ENCODE results near the gene PALB2.

Gene PALB2

GRCh38 chr16:23670137-23670776, 29.1 kb upstream of the PALB2 start:
- Histone ChIP-seq H4K8ac (ENCODE audit: low read length) (no peak overlapping the region), H4K91ac (ENCODE audit: low read length) (no peak overlapping the region)
- 91% methylated on average over 3 of the region's 4 CpGs for WGBS

GRCh38 chr16:23668873-23669272, 27.8 kb upstream of the PALB2 start:
- H2BK120ac ChIP-seq (ENCODE audit: low read depth, low read length) = no peak overlapping the region
- H3K4me2 ChIP-seq (ENCODE audit: low read length, poor library complexity, severe bottlenecking) = no peak overlapping the region
- peaks cover 31 to 76% of the 10 kb centered on the region in 2 experiments for H3K36me3 ChIP-seq (ENCODE audit: control insufficient read depth in 1 of 2, insufficient read depth in 2 of 2, low read depth in 1 of 2, low read length in 2 of 2)
- no peak overlapping the region for H3K18ac ChIP-seq (ENCODE audit: low read depth in 1 of 2, low read length in 2 of 2)
- no peak overlapping the region for H2AK5ac ChIP-seq (ENCODE audit: low read length, severe bottlenecking)
- H3K9me3 ChIP-seq (ENCODE audit: control insufficient read depth, low read length) = no peaks in the 10 kb centered on the region
- H2BK12ac ChIP-seq (ENCODE audit: low read length in 2 of 2) = no peak overlapping the region
- no peak overlapping the region for H3K27ac ChIP-seq (ENCODE audit: low read length, poor library complexity, severe bottlenecking)
- peaks cover 17% of the 10 kb centered on the region for H3K4me1 ChIP-seq (ENCODE audit: control insufficient read depth, insufficient read depth, low read depth, low read length)
- H3K23ac ChIP-seq (ENCODE audit: low read length in 2 of 2) = no peak overlapping the region
- no peak overlapping the region for H2AFZ ChIP-seq (ENCODE audit: low read depth, low read length)
- DNase-seq = no peak
- H3K9ac ChIP-seq (ENCODE audit: low read length) = no peak overlapping the region
- no peaks in the 10 kb centered on the region for H3K27me3 ChIP-seq (ENCODE audit: control insufficient read depth in 1 of 2, insufficient read depth in 1 of 2, low read length in 2 of 2)
- peaks cover 23% of the 10 kb centered on the region for H3K79me1 ChIP-seq (replicated peaks; ENCODE audit: low read length, poor library complexity, severe bottlenecking)
- no peak overlapping the region for H3K4me3 ChIP-seq (ENCODE audit: insufficient read depth in 1 of 2, low read depth in 1 of 2, low read length in 2 of 2)
- H2BK5ac ChIP-seq (ENCODE audit: low read depth, low read length, poor library complexity, severe bottlenecking) = no peak overlapping the region
- H3K14ac ChIP-seq (ENCODE audit: low read length in 2 of 2) = no peak overlapping the region
- no peak overlapping the region for H4K8ac ChIP-seq (ENCODE audit: low read length)
- no peak overlapping the region for H4K91ac ChIP-seq (ENCODE audit: low read length)
- no peak overlapping the region for H2BK15ac ChIP-seq (ENCODE audit: low read depth, poor library complexity, severe bottlenecking)
- no peak overlapping the region for H3K4ac ChIP-seq (ENCODE audit: low read depth in 1 of 2, low read length in 2 of 2)
- 100% methylated on average over 4 of the region's 4 CpGs for WGBS

More at GRCh38 chr16:23670137-23670776, 29.1 kb upstream of the PALB2 start:
- peaks cover 17% of the 10 kb centered on the region for H3K4me1 ChIP-seq (ENCODE audit: control insufficient read depth, insufficient read depth, low read depth, low read length)
- H2BK15ac ChIP-seq (ENCODE audit: low read depth, poor library complexity, severe bottlenecking) = no peak overlapping the region
- peak overlapping the region; percentile 66 for H2BK5ac ChIP-seq (ENCODE audit: low read depth, low read length, poor library complexity, severe bottlenecking)
- H2BK120ac ChIP-seq (ENCODE audit: low read depth, low read length) = no peak overlapping the region
- H3K4me3 ChIP-seq (ENCODE audit: insufficient read depth in 1 of 2, low read depth in 1 of 2, low read length in 2 of 2) = no peak overlapping the region
- no peak overlapping the region for H2AFZ ChIP-seq (ENCODE audit: low read depth, low read length)
- H3K4me2 ChIP-seq (ENCODE audit: low read length, poor library complexity, severe bottlenecking) = no peak overlapping the region
- peak overlapping the region; percentile 87 for H2AK5ac ChIP-seq (ENCODE audit: low read length, severe bottlenecking)
- peaks cover 26% of the 10 kb centered on the region for H3K79me1 ChIP-seq (replicated peaks; ENCODE audit: low read length, poor library complexity, severe bottlenecking)
- no peaks in the 10 kb centered on the region for H3K9me3 ChIP-seq (ENCODE audit: control insufficient read depth, low read length)
- no peak overlapping the region for H3K14ac ChIP-seq (ENCODE audit: low read length in 2 of 2)
- H3K4ac ChIP-seq (ENCODE audit: low read depth in 1 of 2, low read length in 2 of 2) = no peak overlapping the region
- H3K36me3 ChIP-seq (ENCODE audit: control insufficient read depth in 1 of 2, insufficient read depth in 2 of 2, low read depth in 1 of 2, low read length in 2 of 2) = peaks cover 30 to 76% of the 10 kb centered on the region in 2 experiments
- no peak overlapping the region for H2BK12ac ChIP-seq (ENCODE audit: low read length in 2 of 2)
- peak overlapping the region; percentile 91 for H3K27ac ChIP-seq (ENCODE audit: low read length, poor library complexity, severe bottlenecking)
- peak; percentile 66 for DNase-seq
- no peaks in the 10 kb centered on the region for H3K27me3 ChIP-seq (ENCODE audit: control insufficient read depth in 1 of 2, insufficient read depth in 1 of 2, low read length in 2 of 2)
- H3K23ac ChIP-seq (ENCODE audit: low read length in 2 of 2) = no peak overlapping the region
- peak overlapping the region; percentile 48 for H3K9ac ChIP-seq (ENCODE audit: low read length)
- no peak overlapping the region for H3K18ac ChIP-seq (ENCODE audit: low read depth in 1 of 2, low read length in 2 of 2)

- H3K4me2 ChIP-seq (ENCODE audit: low read length, poor library complexity, severe bottlenecking) = no peak overlapping the region
- no peak overlapping the region for H3K23ac ChIP-seq (ENCODE audit: low read length in 2 of 2)
- H3K27me3 ChIP-seq (ENCODE audit: control insufficient read depth in 1 of 2, insufficient read depth in 1 of 2, low read length in 2 of 2) = no peaks in the 10 kb centered on the region
- no peak overlapping the region for H3K4me3 ChIP-seq (ENCODE audit: insufficient read depth in 1 of 2, low read depth in 1 of 2, low read length in 2 of 2)
- H3K4ac ChIP-seq (ENCODE audit: low read depth in 1 of 2, low read length in 2 of 2) = no peak overlapping the region
- no peak overlapping the region for H3K18ac ChIP-seq (ENCODE audit: low read depth in 1 of 2, low read length in 2 of 2)
- peaks cover 17% of the 10 kb centered on the region for H3K4me1 ChIP-seq (ENCODE audit: control insufficient read depth, insufficient read depth, low read depth, low read length)
- no peak overlapping the region for H3K14ac ChIP-seq (ENCODE audit: low read length in 2 of 2)
- DNase-seq = peak; percentile 60
- H3K79me1 ChIP-seq (replicated peaks; ENCODE audit: low read length, poor library complexity, severe bottlenecking) = peaks cover 21% of the 10 kb centered on the region
- no peak overlapping the region for H2BK12ac ChIP-seq (ENCODE audit: low read length in 2 of 2)
- no peak overlapping the region for H2BK120ac ChIP-seq (ENCODE audit: low read depth, low read length)
- H4K8ac ChIP-seq (ENCODE audit: low read length) = no peak overlapping the region
- H3K9me3 ChIP-seq (ENCODE audit: control insufficient read depth, low read length) = no peaks in the 10 kb centered on the region
- no peak overlapping the region for H2AFZ ChIP-seq (ENCODE audit: low read depth, low read length)
- no peak overlapping the region for H2BK15ac ChIP-seq (ENCODE audit: low read depth, poor library complexity, severe bottlenecking)
- H3K27ac ChIP-seq (ENCODE audit: low read length, poor library complexity, severe bottlenecking) = no peak overlapping the region
- no peak overlapping the region for H3K9ac ChIP-seq (ENCODE audit: low read length)
- H4K91ac ChIP-seq (ENCODE audit: low read length) = no peak overlapping the region
- 67% methylated on average over 1 of the region's 1 CpG for WGBS
- no peak overlapping the region for H2BK5ac ChIP-seq (ENCODE audit: low read depth, low read length, poor library complexity, severe bottlenecking)
- H2AK5ac ChIP-seq (ENCODE audit: low read length, severe bottlenecking) = peak overlapping the region; percentile 10
- H3K36me3 ChIP-seq (ENCODE audit: control insufficient read depth in 1 of 2, insufficient read depth in 2 of 2, low read depth in 1 of 2, low read length in 2 of 2) = peaks cover 30 to 75% of the 10 kb centered on the region in 2 experiments
Measured at GRCh38 chr16:23668225-23668624, 27.1 kb upstream of the PALB2 start.

- no peak for DNase-seq
- H3K27ac ChIP-seq (ENCODE audit: low read length, poor library complexity, severe bottlenecking) = no peak overlapping the region
- no peak overlapping the region for H3K4ac ChIP-seq (ENCODE audit: low read depth in 1 of 2, low read length in 2 of 2)
- no peak overlapping the region for H3K14ac ChIP-seq (ENCODE audit: low read length in 2 of 2)
- H3K79me1 ChIP-seq (replicated peaks; ENCODE audit: low read length, poor library complexity, severe bottlenecking) = peaks cover 23% of the 10 kb centered on the region
- no peak overlapping the region for H2BK120ac ChIP-seq (ENCODE audit: low read depth, low read length)
- H3K36me3 ChIP-seq (ENCODE audit: control insufficient read depth in 1 of 2, insufficient read depth in 2 of 2, low read depth in 1 of 2, low read length in 2 of 2) = peaks cover 30 to 80% of the 10 kb centered on the region in 2 experiments
- H3K23ac ChIP-seq (ENCODE audit: low read length in 2 of 2) = no peak overlapping the region
- H2BK15ac ChIP-seq (ENCODE audit: low read depth, poor library complexity, severe bottlenecking) = no peak overlapping the region
- no peaks in the 10 kb centered on the region for H3K27me3 ChIP-seq (ENCODE audit: control insufficient read depth in 1 of 2, insufficient read depth in 1 of 2, low read length in 2 of 2)
- H3K9me3 ChIP-seq (ENCODE audit: control insufficient read depth, low read length) = no peaks in the 10 kb centered on the region
- WGBS = 94% methylated on average over 6 of the region's 6 CpGs
- no peak overlapping the region for H4K8ac ChIP-seq (ENCODE audit: low read length)
- H3K4me1 ChIP-seq (ENCODE audit: control insufficient read depth, insufficient read depth, low read depth, low read length) = peaks cover 17% of the 10 kb centered on the region
- H2BK12ac ChIP-seq (ENCODE audit: low read length in 2 of 2) = no peak overlapping the region
- no peak overlapping the region for H2BK5ac ChIP-seq (ENCODE audit: low read depth, low read length, poor library complexity, severe bottlenecking)
- no peak overlapping the region for H3K4me3 ChIP-seq (ENCODE audit: insufficient read depth in 1 of 2, low read depth in 1 of 2, low read length in 2 of 2)
- no peak overlapping the region for H3K18ac ChIP-seq (ENCODE audit: low read depth in 1 of 2, low read length in 2 of 2)
- no peak overlapping the region for H3K4me2 ChIP-seq (ENCODE audit: low read length, poor library complexity, severe bottlenecking)
- no peak overlapping the region for H3K9ac ChIP-seq (ENCODE audit: low read length)
- no peak overlapping the region for H2AFZ ChIP-seq (ENCODE audit: low read depth, low read length)
- H2AK5ac ChIP-seq (ENCODE audit: low read length, severe bottlenecking) = no peak overlapping the region
- no peak overlapping the region for H4K91ac ChIP-seq (ENCODE audit: low read length)
Measured at GRCh38 chr16:23667355-23667659, 26.2 kb upstream of the PALB2 start.
